22Rv1 (cell line): ENCODE measurements around the gene GJC2.

Experiments
- H3K27ac ChIP-seq: fragments of 450-650 bp; 2 replicates; pipeline ENCODE4 v1.5.1; 2017
- ZFX ChIP-seq: fragments of 450-650 bp; IDR thresholded peaks from 2 replicates; pipeline ENCODE4 v1.6.1; 2017; ENCODE audit warnings: antibody characterized with exemption, borderline replicate concordance
- TF ChIP-seq, protein P1 (sequence below): fragments of 450-650 bp; IDR thresholded peaks from 2 replicates; pipeline ENCODE4 v1.5.1; 2017; ENCODE audit warnings: mild to moderate bottlenecking

GJC2 gene

DNA sequence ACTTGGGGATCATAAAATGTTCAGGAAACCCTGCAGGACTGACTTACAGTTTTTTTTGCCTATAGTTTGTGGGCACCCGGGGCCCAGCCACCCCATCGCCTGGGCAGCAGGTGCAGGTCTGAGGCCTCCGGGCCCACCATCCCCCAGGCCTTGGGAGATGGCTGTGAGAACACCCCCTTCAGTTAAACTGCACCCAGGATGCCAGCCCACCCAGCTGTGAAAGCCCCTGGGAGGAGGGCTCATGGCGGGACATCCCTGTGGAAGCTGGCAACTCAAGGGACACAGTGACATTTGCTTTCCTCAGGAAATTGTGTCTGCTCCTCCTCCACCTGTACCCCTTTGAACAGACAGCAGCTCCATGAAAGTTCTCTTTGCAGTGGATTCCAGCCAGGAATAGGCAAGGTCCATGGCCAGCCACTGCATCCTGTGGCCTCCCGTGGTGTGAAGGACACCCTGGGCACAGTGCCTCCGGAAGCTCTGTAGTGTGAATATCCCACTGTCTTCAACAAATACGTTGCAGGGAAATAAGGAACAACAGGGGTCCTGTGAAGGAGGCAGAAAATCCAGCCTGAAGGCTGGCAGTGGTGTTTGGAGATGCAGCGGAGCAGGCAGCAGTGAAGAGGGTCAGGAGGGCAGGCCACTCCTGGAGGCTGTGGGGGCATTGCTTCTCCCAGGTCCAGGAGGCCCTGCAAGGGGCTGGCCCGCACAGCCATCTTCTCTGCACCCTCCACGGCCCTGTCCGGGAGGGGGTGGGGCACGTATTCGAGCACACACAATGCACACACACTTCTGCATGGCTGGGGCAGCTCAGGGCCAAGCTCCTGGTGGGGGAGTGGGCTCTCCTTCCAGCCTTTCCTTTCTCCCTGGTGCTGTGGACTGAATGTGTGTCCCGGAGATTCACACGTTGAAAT lies 56.1 kb downstream of the GJC2 start:
- H3K27ac ChIP-seq: no peak overlapping the region

DNA sequence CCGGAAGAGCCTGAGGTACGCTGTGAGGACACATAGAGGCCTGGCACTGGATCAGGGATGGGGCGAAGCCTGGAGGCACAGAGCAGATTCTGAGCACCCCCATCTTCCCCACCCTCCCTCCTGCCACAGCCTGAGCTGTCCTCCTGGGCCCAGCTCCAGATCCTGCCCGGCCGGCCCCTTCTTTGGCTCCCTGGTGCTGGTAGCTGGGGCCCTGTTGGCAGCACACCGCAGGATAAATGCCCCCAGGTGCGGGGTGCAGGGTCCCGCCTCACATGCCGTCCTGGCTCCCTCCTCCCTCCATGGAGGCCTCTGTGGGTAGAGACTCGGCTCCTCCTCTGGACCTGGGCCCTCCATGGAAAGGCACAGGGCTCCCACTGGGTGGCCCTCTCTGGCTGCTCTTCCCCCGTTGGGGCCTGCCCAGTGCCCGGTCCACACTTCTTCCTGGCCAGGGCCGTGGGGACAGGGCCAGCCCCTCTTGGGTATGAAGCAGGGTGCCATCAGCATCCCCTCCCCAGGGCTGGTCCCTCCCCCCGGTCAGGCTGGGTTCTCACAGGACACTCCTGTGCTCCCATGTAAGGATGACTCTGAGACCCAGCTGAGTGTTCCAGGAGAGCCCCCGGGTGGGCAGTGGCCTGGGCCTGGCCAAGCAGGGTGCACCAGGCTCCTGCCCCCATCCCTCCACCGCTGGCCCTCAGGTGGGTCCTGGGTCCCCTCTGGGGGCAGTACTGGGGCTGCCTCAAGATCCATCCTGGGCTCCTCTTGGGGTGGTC lies 57.0 kb downstream of the GJC2 start:
- no peak for TF ChIP-seq ZFX
- TF ChIP-seq, protein P1, sequence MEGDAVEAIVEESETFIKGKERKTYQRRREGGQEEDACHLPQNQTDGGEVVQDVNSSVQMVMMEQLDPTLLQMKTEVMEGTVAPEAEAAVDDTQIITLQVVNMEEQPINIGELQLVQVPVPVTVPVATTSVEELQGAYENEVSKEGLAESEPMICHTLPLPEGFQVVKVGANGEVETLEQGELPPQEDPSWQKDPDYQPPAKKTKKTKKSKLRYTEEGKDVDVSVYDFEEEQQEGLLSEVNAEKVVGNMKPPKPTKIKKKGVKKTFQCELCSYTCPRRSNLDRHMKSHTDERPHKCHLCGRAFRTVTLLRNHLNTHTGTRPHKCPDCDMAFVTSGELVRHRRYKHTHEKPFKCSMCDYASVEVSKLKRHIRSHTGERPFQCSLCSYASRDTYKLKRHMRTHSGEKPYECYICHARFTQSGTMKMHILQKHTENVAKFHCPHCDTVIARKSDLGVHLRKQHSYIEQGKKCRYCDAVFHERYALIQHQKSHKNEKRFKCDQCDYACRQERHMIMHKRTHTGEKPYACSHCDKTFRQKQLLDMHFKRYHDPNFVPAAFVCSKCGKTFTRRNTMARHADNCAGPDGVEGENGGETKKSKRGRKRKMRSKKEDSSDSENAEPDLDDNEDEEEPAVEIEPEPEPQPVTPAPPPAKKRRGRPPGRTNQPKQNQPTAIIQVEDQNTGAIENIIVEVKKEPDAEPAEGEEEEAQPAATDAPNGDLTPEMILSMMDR: no peak
- no peak overlapping the region for H3K27ac ChIP-seq

More for the DNA sequence above, 56.1 kb downstream of the GJC2 start:
- TF ChIP-seq ZFX: no peak
- TF ChIP-seq, protein P1: no peak

DNA sequence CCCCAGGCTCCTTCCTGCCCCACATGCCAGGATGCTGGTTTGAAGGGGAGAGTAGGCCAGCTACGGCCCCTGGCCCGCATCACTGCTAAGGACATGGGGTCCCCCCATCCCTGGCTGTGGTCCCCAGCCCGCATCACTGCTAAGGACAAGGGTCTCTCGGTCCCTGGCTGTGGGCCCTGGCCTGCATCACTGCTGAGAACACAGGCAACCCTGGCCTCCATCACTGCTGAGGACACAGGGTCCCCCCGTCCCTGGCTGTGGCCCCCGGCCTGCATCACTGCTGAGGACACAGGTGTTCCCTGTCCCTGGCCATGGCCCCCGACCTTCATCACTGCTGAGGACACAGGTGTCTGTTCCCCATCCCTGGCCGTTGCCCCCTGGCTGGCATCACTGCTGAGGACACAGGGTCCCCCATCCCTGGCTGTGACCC lies 57.7 kb downstream of the GJC2 start:
- TF ChIP-seq ZFX: no peak
- TF ChIP-seq, protein P1: no peak
- no peak overlapping the region for H3K27ac ChIP-seq

DNA sequence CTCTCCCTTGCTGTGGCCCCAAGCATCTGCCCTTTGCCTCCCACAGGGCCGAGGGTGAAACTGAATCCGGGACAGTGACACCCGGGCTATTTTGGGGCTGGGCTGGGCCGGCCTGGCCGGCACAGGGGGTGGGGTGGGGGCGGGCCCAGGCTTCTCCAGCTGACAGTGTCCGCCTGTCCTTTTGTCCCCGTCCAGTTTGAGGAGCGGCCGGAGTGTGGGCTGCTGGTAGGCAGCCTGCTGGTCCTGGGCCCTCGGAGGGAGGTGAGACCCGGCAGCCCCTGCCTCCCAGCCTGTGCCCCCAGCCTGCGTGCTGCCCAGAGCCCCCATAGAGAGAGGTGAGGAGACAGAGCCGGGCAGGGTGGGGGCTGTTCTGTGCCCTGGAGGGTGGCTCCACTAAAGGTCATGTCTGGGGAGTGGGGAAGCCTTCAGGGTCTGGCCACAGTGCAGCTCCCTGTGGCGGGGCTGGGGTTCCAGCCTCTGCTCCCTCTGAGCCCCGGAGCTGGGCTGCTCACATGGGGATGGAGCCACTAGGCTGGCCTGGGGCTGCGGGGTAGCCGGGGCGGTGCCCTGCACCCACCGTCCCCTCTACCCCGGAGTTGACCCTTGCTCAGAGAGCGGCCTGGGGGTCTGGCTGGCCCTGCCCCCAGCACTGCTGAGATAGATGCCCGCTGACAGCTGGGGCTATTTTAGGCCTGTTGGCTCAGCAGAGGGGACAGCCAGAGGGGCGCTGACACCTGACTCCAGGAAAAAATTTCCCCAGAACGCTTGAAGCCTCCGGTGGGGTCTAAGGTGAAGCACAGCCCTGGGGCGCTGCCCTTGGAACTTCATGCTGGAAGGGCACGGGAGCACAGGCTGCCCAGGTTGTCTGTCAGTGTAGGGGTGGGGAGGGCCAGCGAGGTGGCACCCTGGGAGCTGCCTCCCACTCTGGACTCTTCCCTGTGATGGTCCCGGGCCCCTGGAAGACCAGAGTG lies 58.4 kb downstream of the GJC2 start, which contains the start of gene OBSCN:
Gene OBSCN, plus strand, starts transcription at position 194 of the 971 bp plus-strand sequence. CDS start 3,740 bp downstream, outside the sequence.
- TF ChIP-seq, protein P1: no peak
- TF ChIP-seq ZFX: no peak
- no peak within 1 kb of the TSS for H3K27ac ChIP-seq

DNA sequence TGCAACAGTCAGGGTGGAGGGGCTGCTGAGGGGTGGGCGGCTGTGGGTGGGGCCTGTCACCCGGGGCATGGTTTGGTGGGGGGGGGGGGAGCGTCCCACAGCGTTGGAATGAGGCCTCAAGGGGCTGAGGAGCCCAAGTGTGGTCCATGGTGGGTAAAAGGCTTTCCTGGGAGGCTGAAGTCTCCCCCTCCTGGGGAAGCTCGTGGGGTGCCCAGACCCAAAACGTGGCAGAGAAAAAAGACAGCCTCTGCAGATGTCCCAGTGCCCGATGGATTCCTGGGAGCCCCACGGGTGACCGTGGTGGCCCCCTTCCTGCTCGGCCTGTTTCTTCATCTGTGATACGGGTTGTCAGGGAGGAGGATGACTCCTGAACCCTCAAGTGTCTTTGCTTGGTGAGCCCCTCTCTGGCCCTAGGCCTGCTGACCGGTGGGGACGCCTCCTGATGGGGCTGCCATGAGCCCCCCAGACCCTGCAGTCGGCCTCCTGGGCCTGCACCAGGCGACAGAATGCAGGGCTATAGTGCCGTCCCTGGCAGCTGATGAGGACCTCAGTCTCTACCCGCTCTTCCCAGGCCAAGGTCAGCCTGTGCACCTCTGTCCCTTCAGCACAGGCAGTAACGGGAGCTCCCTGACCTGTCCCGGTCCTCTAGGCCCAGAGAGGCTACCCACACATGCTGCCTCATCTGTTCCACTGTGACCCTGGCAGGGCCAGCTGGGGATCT lies 59.3 kb downstream of the GJC2 start:
- no peak overlapping the region for H3K27ac ChIP-seq

More for the DNA sequence above, 59.3 kb downstream of the GJC2 start:
- no peak for TF ChIP-seq ZFX
- TF ChIP-seq, protein P1: no peak
